ENCODE measurements around the gene RCAN3. TPM values are rescaled to one million over a fixed set of nuclear protein-coding genes. Genes with fewer than 3 reads are reported as not detected.

RCAN3 gene
- total and polyA plus RNA-seq, 2 donors from 2014 or later = 3.5 to 27.1 TPM

GRCh38 chr1:24493785-24494184 is 8.9 kb upstream of the RCAN3 start:
- no peak for TF ChIP-seq CTCF (IDR thresholded peaks at IDR 0.05; ENCODE audit: borderline replicate concordance, extremely low read depth, insufficient read depth)
- no peaks in the 10 kb centered on the region for H3K4me1 ChIP-seq (ENCODE audit: control insufficient read depth in 2 of 3, insufficient read depth in 2 of 3, low read depth in 1 of 3, low read length in 3 of 3)
- no peak for FAIRE-seq
- intact Hi-C loops (cut with DNase I) = no loop called here
- DNase-seq = no peak
- no peaks in the 10 kb centered on the region for H3K27me3 ChIP-seq (ENCODE audit: control insufficient read depth, insufficient read depth, low read length)
- H3K9ac ChIP-seq (ENCODE audit: low read length in 3 of 3) = no peak overlapping the region
- H3K27ac ChIP-seq (ENCODE audit: low read depth in 2 of 2, low read length in 2 of 2) = no peak overlapping the region
- H3K9me3 ChIP-seq (ENCODE audit: control insufficient read depth in 2 of 3, insufficient read depth in 1 of 3, low read length in 3 of 3) = peaks cover 0 to 2% (median 0%) of the 10 kb centered on the region in 3 donors
- no peaks in the 10 kb centered on the region for H3K36me3 ChIP-seq (ENCODE audit: control insufficient read depth in 2 of 3, insufficient read depth in 3 of 3, low read length in 3 of 3)
- no peak overlapping the region for H3K4me3 ChIP-seq (ENCODE audit: low read length in 3 of 3)

- H3K36me3 ChIP-seq (ENCODE audit: control insufficient read depth in 2 of 3, insufficient read depth in 3 of 3, low read length in 3 of 3) = no peaks in the 10 kb centered on the region
- H3K27me3 ChIP-seq (ENCODE audit: control insufficient read depth, insufficient read depth, low read length) = no peaks in the 10 kb centered on the region
- TF ChIP-seq CTCF (IDR thresholded peaks at IDR 0.05; ENCODE audit: borderline replicate concordance, extremely low read depth, insufficient read depth) = no peak
- no peak overlapping the region for H3K4me3 ChIP-seq (ENCODE audit: low read length in 3 of 3)
- no peak for DNase-seq
- intact Hi-C loops (cut with DNase I) = no loop called here
- H3K4me1 ChIP-seq (ENCODE audit: control insufficient read depth in 2 of 3, insufficient read depth in 2 of 3, low read depth in 1 of 3, low read length in 3 of 3) = peaks cover 0 to 4% (median 0%) of the 10 kb centered on the region in 3 donors
- H3K9ac ChIP-seq (ENCODE audit: low read length in 3 of 3) = no peak overlapping the region
- no peak overlapping the region for H3K27ac ChIP-seq (ENCODE audit: low read depth in 2 of 2, low read length in 2 of 2)
- peaks cover 0 to 2% (median 0%) of the 10 kb centered on the region in 3 donors for H3K9me3 ChIP-seq (ENCODE audit: control insufficient read depth in 2 of 3, insufficient read depth in 1 of 3, low read length in 3 of 3)
- FAIRE-seq = no peak
These were observed 4.0 kb upstream of the RCAN3 start for GRCh38 chr1:24498589-24498988.

- Histone ChIP-seq H3K27ac (ENCODE audit: low read depth in 2 of 2, low read length in 2 of 2) (no peak overlapping the region), H3K4me3 (ENCODE audit: low read length in 3 of 3) (no peak overlapping the region), H3K9me3 (ENCODE audit: control insufficient read depth in 2 of 3, insufficient read depth in 1 of 3, low read length in 3 of 3) (peaks cover 0 to 2% (median 0%) of the 10 kb centered on the region in 3 donors), H3K9ac (ENCODE audit: low read length in 3 of 3) (no peak overlapping the region), H3K4me1 (ENCODE audit: control insufficient read depth in 2 of 3, insufficient read depth in 2 of 3, low read depth in 1 of 3, low read length in 3 of 3) (peaks cover 0 to 6% (median 0%) of the 10 kb centered on the region in 3 donors), H3K36me3 (ENCODE audit: control insufficient read depth in 2 of 3, insufficient read depth in 3 of 3, low read length in 3 of 3) (no peaks in the 10 kb centered on the region), H3K27me3 (ENCODE audit: control insufficient read depth, insufficient read depth, low read length) (no peaks in the 10 kb centered on the region)
- FAIRE-seq = no peak
- no peak for DNase-seq
- no peak for TF ChIP-seq CTCF (IDR thresholded peaks at IDR 0.05; ENCODE audit: borderline replicate concordance, extremely low read depth, insufficient read depth)
- intact Hi-C loops (cut with DNase I) = no loop called here
These were observed 2.1 kb upstream of the RCAN3 start for GRCh38 chr1:24500448-24501048.
